K562 (cell line): Measurements from ENCODE around the gene TMEM19. TPM values are rescaled to one million over a fixed set of nuclear protein-coding genes. Genes with fewer than 3 reads are reported as not detected.
A peak's percentile ranks its signal among the peaks of the same experiment; 100 is the strongest.

Source experiments
- BMI1 ChIP-seq: fragments of 150-350 bp; IDR thresholded peaks from 2 replicates; pipeline ENCODE4 v1.6.1; 2014; ENCODE audit warnings: low read length
- FOXM1 ChIP-seq, 2 experiments: fragments of 450-650 bp in 1 of 2; sonication (generic) in 1 of 2; formaldehyde crosslinking in 1 of 2; IDR thresholded peaks; 2 replicates each; pipeline versions ENCODE4 v1.6.1 to v1.9.0; 2017 to 2022; ENCODE audit warnings: low read depth in 2 of 2, mild to moderate bottlenecking in 2 of 2, missing genetic modification reagents in 1 of 2, moderate library complexity in 1 of 2
- HDAC1 ChIP-seq, 2 experiments: fragments of 450-650 bp; IDR thresholded peaks; 2 replicates each; pipeline ENCODE4 v1.6.1; 2016 to 2017; ENCODE audit warnings: inconsistent platforms in 1 of 2, mild to moderate bottlenecking in 1 of 2, moderate library complexity in 1 of 2
- RCOR1 ChIP-seq, 2 experiments: IDR thresholded peaks; 2 replicates each; pipeline ENCODE4 v1.6.1; 2012; ENCODE audit warnings: low read depth in 2 of 2, low read length in 2 of 2, borderline replicate concordance in 1 of 2, improper control_type of control experiment in 1 of 2
- SMARCE1 ChIP-seq: fragments of 450-650 bp; IDR thresholded peaks from 2 replicates; pipeline ENCODE4 v1.7.1; 2016; ENCODE audit warnings: mild to moderate bottlenecking
- TBL1XR1 ChIP-seq, 2 experiments: IDR thresholded peaks; 2 replicates each; pipeline ENCODE4 v1.6.1; 2012; ENCODE audit warnings: improper control_type of control experiment in 2 of 2, low read length in 2 of 2, mild to moderate bottlenecking in 1 of 2
- TEAD1 ChIP-seq, 2 experiments: fragments of 450-650 bp in 1 of 2; sonication (generic) in 1 of 2; formaldehyde crosslinking; IDR thresholded peaks; 2 replicates each; pipeline versions ENCODE4 v1.4.0 to v1.8.0; 2020 to 2022; ENCODE audit warnings: mild to moderate bottlenecking in 2 of 2, missing genetic modification reagents in 1 of 2
- WHSC1 ChIP-seq: IDR thresholded peaks from one replicate; pipeline ENCODE4 v1.6.1; 2012; ENCODE audit warnings: low read length, control low read depth, inconsistent platforms
- ZNF232 ChIP-seq: sonication (generic); formaldehyde crosslinking; IDR thresholded peaks from 2 replicates; pipeline ENCODE4 v1.8.0; 2022; ENCODE audit warnings: mild to moderate bottlenecking, missing genetic modification reagents
- polyA plus RNA-seq, 8 experiments: library from polyadenylated mRNA; depleted of rRNA in 4 of 8; stranded (reverse) in 5 of 8; unstranded in 3 of 8; fragments of >200 nt; fragmentation: Nextera tagmentation in 2 of 8; fragmentation: Illumina TruSeq in 1 of 8; extraction: Ambion mirVana in 2 of 8; extraction: Trizol in 1 of 8; gene quantifications; 2 replicates each; pipeline versions ENCODE4 v1.2.1 to v1.2.3, GENCODE V29; 2011 to 2014; ENCODE audit warnings: inconsistent platforms in 1 of 8, missing spikeins in 1 of 8
- total RNA-seq, 7 experiments: library from RNA; depleted of rRNA in 6 of 7; stranded (reverse); fragments of >200 nt in 6 of 7; fragmentation: Illumina TruSeq in 2 of 7; extraction: Trizol in 2 of 7; gene quantifications; 2 replicates each; pipeline versions ENCODE4 v1.2.1 to v1.2.3, GENCODE V29; 2011 to 2021; ENCODE audit warnings: low replicate concordance in 1 of 7
- TF ChIP-seq, protein P1 (sequence below): sonication (generic); formaldehyde crosslinking; IDR thresholded peaks from 2 replicates; pipeline ENCODE4 v1.8.0; 2022; ENCODE audit warnings: mild to moderate bottlenecking, missing genetic modification reagents
- TF ChIP-seq, protein P2 (sequence below): sonication (generic); formaldehyde crosslinking; IDR thresholded peaks from 2 replicates; pipeline ENCODE4 v1.9.0; 2022; ENCODE audit warnings: mild to moderate bottlenecking, missing genetic modification reagents
- TF ChIP-seq, protein P3 (sequence below): fragments of 450-650 bp; IDR thresholded peaks from 2 replicates; pipeline ENCODE4 v1.6.1; 2016; ENCODE audit warnings: borderline replicate concordance
- TF ChIP-seq, protein P4 (sequence below): sonication (generic); IDR thresholded peaks from 2 replicates; pipeline ENCODE4 v1.6.1; 2016
- TF ChIP-seq, protein P5 (sequence below): sonication (generic); formaldehyde crosslinking; IDR thresholded peaks from 2 replicates; pipeline ENCODE4 v1.8.0; 2023; ENCODE audit warnings: mild to moderate bottlenecking, missing genetic modification reagents

The TMEM19 gene
- total and polyA plus RNA-seq, 9 of the 15 experiments (the other 6 are each of a cell fraction or from before 2014, with no cell fraction given), result 8.2 to 24.2 (median 17.2) TPM

DNA sequence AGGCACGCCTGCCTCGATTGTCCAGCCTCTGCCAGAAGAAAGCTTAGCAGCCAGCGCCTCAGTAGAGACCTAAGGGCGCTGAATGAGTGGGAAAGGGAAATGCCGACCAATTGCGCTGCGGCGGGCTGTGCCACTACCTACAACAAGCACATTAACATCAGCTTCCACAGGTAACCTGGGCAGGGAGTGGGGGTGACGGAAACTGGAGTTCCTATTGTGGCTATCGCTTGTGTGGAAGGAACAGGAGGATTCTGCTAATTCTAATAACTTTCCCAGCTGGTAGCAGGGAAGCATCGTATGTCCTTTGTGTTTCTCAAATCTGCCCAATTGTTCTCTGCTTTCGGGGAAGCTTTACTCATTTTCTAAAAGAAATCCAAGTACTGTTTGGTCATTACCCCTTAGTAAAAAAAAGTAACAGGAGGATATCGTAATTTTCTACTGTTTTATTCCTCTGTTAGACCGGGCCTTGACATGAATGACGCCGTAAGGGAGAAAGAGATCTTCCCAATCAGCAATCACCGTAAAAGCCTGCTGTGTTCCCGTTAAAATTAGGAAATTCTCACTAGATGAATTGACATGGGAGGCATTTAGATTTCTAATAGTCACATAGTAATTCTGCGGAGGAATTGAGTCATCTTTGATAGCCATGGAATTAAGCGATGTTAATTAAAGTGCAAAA lies 21.3 kb upstream of the TMEM19 start (continued):
- TF ChIP-seq ZNF232 (CRISPR knock-in tag) (no peak), BMI1 (no peak), FOXM1 (IDR thresholded peaks at IDR 0.05; ENCODE audit: low read depth) (no peak), FOXM1 (CRISPR knock-in tag; IDR thresholded peaks at IDR 0.05; ENCODE audit: low read depth) (no peak), WHSC1 (no peak), TEAD1 (CRISPR knock-in tag; IDR thresholded peaks at IDR 0.05) (0 out of 4 replicates have a peak, but pooled peaks of 1 of the 2 experiments have one; percentile 61), TBL1XR1 (IDR thresholded peaks at IDR 0.05; ENCODE audit: low read length in 2 of 2) (0 out of 4 replicates have a peak, but pooled peaks of 1 of the 2 experiments have one; percentile 34), HDAC1 (IDR thresholded peaks at IDR 0.05) (peak in 1 of 2 experiments; percentile 63; a peak in 1 of 4 replicates), RCOR1 (IDR thresholded peaks at IDR 0.05; ENCODE audit: borderline replicate concordance in 1 of 2, low read depth in 2 of 2, low read length in 2 of 2) (0 out of 4 replicates have a peak, but pooled peaks of 1 of the 2 experiments have one; percentile 3), SMARCE1 (0 out of 2 replicates have a peak, but pooled peaks have one; percentile 25)
- TF ChIP-seq, protein P1, sequence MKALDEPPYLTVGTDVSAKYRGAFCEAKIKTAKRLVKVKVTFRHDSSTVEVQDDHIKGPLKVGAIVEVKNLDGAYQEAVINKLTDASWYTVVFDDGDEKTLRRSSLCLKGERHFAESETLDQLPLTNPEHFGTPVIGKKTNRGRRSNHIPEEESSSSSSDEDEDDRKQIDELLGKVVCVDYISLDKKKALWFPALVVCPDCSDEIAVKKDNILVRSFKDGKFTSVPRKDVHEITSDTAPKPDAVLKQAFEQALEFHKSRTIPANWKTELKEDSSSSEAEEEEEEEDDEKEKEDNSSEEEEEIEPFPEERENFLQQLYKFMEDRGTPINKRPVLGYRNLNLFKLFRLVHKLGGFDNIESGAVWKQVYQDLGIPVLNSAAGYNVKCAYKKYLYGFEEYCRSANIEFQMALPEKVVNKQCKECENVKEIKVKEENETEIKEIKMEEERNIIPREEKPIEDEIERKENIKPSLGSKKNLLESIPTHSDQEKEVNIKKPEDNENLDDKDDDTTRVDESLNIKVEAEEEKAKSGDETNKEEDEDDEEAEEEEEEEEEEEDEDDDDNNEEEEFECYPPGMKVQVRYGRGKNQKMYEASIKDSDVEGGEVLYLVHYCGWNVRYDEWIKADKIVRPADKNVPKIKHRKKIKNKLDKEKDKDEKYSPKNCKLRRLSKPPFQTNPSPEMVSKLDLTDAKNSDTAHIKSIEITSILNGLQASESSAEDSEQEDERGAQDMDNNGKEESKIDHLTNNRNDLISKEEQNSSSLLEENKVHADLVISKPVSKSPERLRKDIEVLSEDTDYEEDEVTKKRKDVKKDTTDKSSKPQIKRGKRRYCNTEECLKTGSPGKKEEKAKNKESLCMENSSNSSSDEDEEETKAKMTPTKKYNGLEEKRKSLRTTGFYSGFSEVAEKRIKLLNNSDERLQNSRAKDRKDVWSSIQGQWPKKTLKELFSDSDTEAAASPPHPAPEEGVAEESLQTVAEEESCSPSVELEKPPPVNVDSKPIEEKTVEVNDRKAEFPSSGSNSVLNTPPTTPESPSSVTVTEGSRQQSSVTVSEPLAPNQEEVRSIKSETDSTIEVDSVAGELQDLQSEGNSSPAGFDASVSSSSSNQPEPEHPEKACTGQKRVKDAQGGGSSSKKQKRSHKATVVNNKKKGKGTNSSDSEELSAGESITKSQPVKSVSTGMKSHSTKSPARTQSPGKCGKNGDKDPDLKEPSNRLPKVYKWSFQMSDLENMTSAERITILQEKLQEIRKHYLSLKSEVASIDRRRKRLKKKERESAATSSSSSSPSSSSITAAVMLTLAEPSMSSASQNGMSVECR, result peak; percentile 82; the same call in 1 of the 2 replicates
- TF ChIP-seq, protein P2, sequence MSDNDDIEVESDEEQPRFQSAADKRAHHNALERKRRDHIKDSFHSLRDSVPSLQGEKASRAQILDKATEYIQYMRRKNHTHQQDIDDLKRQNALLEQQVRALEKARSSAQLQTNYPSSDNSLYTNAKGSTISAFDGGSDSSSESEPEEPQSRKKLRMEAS (CRISPR knock-in tag), result peak; percentile 27; the same call in 1 of the 2 replicates
- TF ChIP-seq, protein P3, sequence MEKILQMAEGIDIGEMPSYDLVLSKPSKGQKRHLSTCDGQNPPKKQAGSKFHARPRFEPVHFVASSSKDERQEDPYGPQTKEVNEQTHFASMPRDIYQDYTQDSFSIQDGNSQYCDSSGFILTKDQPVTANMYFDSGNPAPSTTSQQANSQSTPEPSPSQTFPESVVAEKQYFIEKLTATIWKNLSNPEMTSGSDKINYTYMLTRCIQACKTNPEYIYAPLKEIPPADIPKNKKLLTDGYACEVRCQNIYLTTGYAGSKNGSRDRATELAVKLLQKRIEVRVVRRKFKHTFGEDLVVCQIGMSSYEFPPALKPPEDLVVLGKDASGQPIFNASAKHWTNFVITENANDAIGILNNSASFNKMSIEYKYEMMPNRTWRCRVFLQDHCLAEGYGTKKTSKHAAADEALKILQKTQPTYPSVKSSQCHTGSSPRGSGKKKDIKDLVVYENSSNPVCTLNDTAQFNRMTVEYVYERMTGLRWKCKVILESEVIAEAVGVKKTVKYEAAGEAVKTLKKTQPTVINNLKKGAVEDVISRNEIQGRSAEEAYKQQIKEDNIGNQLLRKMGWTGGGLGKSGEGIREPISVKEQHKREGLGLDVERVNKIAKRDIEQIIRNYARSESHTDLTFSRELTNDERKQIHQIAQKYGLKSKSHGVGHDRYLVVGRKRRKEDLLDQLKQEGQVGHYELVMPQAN, result 0 out of 2 replicates have a peak, but pooled peaks have one; percentile 64
- TF ChIP-seq, protein P4, sequence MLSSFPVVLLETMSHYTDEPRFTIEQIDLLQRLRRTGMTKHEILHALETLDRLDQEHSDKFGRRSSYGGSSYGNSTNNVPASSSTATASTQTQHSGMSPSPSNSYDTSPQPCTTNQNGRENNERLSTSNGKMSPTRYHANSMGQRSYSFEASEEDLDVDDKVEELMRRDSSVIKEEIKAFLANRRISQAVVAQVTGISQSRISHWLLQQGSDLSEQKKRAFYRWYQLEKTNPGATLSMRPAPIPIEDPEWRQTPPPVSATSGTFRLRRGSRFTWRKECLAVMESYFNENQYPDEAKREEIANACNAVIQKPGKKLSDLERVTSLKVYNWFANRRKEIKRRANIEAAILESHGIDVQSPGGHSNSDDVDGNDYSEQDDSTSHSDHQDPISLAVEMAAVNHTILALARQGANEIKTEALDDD, result no peak
- TF ChIP-seq, protein P5, sequence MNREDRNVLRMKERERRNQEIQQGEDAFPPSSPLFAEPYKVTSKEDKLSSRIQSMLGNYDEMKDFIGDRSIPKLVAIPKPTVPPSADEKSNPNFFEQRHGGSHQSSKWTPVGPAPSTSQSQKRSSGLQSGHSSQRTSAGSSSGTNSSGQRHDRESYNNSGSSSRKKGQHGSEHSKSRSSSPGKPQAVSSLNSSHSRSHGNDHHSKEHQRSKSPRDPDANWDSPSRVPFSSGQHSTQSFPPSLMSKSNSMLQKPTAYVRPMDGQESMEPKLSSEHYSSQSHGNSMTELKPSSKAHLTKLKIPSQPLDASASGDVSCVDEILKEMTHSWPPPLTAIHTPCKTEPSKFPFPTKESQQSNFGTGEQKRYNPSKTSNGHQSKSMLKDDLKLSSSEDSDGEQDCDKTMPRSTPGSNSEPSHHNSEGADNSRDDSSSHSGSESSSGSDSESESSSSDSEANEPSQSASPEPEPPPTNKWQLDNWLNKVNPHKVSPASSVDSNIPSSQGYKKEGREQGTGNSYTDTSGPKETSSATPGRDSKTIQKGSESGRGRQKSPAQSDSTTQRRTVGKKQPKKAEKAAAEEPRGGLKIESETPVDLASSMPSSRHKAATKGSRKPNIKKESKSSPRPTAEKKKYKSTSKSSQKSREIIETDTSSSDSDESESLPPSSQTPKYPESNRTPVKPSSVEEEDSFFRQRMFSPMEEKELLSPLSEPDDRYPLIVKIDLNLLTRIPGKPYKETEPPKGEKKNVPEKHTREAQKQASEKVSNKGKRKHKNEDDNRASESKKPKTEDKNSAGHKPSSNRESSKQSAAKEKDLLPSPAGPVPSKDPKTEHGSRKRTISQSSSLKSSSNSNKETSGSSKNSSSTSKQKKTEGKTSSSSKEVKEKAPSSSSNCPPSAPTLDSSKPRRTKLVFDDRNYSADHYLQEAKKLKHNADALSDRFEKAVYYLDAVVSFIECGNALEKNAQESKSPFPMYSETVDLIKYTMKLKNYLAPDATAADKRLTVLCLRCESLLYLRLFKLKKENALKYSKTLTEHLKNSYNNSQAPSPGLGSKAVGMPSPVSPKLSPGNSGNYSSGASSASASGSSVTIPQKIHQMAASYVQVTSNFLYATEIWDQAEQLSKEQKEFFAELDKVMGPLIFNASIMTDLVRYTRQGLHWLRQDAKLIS (CRISPR knock-in tag), result 0 out of 2 replicates have a peak, but pooled peaks have one; percentile 70
